ENCODE results near the gene NRP2.

The NRP2 gene

DNA sequence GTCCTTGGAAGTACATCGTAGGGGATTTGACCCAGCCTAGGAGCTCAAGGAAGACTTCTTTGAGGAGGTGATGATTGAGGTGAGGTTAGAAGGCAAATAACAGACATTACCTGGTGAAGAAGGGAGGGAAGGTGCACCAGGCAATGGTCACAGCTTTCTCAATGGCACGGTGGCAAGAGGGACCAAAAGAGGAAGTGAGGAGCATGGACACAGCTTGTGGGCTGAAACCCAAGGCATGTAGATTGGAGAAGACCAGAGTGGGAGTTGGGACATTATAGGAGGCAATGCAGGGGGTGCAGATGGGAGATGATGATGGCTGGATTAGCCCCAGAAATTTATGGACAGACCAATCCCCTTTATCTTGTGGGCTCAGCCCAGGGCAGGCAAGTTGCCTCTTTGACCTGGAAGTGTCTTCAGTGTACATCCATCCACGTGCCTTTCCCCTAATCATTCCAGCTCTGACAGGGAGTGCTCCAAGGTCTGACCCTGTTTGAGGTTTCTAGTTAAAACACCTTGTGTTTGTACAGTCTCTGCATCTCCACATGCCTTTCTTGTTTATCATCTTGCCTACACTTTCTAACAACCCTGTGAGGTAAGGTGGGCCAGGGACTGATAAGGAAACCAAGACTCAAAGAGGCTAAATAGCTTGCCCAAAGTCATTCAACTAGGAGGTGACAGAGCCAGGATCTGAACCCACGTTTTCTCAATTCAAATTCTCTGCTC is 59.1 kb downstream of the NRP2 start:
- H3K4me3 ChIP-seq (ENCODE audit: low read length) = no peak overlapping the region
- TF ChIP-seq CTCF (conservative IDR thresholded peaks at IDR 0.05; ENCODE audit: low read length) = no peak
- DNase-seq (ENCODE audit: low read depth) = no peak

DNA sequence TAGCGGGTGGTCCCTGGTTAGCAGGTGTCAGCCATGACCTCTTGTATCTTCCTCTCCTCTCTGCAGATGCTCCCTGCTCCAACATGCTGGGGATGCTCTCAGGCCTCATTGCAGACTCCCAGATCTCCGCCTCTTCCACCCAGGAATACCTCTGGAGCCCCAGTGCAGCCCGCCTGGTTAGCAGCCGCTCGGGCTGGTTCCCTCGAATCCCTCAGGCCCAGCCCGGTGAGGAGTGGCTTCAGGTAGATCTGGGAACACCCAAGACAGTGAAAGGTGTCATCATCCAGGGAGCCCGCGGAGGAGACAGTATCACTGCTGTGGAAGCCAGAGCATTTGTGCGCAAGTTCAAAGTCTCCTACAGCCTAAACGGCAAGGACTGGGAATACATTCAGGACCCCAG is 60.8 kb downstream of the NRP2 start:
- TF ChIP-seq CTCF (conservative IDR thresholded peaks at IDR 0.05; ENCODE audit: low read length) = no peak
- DNase-seq (ENCODE audit: low read depth) = no peak
- H3K4me3 ChIP-seq (ENCODE audit: low read length) = no peak overlapping the region

DNA sequence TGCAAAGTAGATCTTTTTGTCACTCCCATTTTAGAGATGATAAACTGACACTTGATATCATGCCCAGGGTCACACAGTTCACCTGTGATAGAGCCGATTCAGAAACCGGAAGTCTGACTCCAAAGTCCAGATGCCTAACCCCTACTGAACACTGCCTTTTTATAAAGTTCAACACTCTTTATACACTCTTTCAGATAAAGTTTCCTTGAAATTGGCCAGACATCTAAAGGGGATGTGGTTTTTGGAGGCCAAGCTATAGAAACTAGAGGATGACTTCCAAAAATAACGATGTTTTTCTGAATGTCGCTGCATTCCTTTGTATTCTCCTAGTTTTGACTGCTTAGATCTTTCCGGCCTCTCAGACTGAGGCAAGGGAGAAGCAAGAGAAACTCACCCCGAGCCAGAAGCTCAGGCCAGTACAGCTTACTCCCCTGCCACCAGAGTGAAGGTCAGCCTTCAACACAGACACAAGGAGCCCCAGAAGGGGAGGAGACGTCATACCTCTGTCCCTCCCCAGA is 61.8 kb downstream of the NRP2 start:
- H3K4me3 ChIP-seq (ENCODE audit: low read length) = no peak overlapping the region
- DNase-seq (ENCODE audit: low read depth) = no peak
- no peak for TF ChIP-seq CTCF (conservative IDR thresholded peaks at IDR 0.05; ENCODE audit: low read length)

GRCh38 chr2:205745661-205746419 is 63.5 kb downstream of the NRP2 start:
- no peak overlapping the region for H3K4me3 ChIP-seq (ENCODE audit: low read length)
- DNase-seq (ENCODE audit: low read depth) = no peak
- TF ChIP-seq CTCF (conservative IDR thresholded peaks at IDR 0.05; ENCODE audit: low read length) = no peak; the same call in 1 of the 2 replicates

GRCh38 chr2:205746420-205746785 is 64.1 kb downstream of the NRP2 start:
- H3K4me3 ChIP-seq (ENCODE audit: low read length) = no peak overlapping the region
- no peak for DNase-seq (ENCODE audit: low read depth)

DNA sequence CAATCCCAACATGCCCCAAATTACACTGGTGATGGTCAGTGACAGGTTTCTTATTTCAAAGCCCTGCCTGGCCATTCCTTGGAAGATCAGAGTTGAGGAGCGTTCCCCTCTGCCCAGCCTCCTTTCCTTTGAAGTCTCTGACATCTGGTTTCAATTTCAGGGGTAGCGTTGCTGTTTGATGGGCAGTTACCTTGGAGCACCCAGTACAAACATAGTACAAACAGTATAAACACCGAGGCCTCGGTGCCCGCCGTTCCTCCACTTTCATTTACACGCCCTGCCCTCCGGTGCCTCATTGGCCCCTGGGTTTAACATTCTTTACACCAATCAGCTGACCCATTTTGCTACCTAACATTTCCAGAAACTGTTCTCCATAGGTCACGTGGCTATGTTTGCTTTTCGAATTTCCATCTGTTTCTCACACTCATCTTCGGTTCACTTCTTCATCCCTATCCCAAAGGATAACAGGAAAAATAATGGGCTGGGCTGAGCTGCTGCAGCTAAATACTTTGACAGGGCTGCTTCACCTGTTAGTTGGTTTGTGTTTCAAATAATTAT is 65.6 kb downstream of the NRP2 start:
- no peak for TF ChIP-seq CTCF (conservative IDR thresholded peaks at IDR 0.05; ENCODE audit: low read length)
- no peak for DNase-seq (ENCODE audit: low read depth)
- no peak overlapping the region for H3K4me3 ChIP-seq (ENCODE audit: low read length)

More at GRCh38 chr2:205746420-205746785, 64.1 kb downstream of the NRP2 start:
- no peak for TF ChIP-seq CTCF (conservative IDR thresholded peaks at IDR 0.05; ENCODE audit: low read length)
